ENCODE data around the gene VMAC. TPM values are rescaled to one million over a fixed set of nuclear protein-coding genes. Genes with fewer than 3 reads are reported as not detected.
A peak's percentile ranks its signal among the peaks of the same experiment; 100 is the strongest.

VMAC gene
- total and polyA plus RNA-seq, 9 of the 15 experiments (the other 6 are each of a cell fraction or from before 2014, with no cell fraction given): 0.03 to 3.4 (median 1.1) TPM

DNA sequence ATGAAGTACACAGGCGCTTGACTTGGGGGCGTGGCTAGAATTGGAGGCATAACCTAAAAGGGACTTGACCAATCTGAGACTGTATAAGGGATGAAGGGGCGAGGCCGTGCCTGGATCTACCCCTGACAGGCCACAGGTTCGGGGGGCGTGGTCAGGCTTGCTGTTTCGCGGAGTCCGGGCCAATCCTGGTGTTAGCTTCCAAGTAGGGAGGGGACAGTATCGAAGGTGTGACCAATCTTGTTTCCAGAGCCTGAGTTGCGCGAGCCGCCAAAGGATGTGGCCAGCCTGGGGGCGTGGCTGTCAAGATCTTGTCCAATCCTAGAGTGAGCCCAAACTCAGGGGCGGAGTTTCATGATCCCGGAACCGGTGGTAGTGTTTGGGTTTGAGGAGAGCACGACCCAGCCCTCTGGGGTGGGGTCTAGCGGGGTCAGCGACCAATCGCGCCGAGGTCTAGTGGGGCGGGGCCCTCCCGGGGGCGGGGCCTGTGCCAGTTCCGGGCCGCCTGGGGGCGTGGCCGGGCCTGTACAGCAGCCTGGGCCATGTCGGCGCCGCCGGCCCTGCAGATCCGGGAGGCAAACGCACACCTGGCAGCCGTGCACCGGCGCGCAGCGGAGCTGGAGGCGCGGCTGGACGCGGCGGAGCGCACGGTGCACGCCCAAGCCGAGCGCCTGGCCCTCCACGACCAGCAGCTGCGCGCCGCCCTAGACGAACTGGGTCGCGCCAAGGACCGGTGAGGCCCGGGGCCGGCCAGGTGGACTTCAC is at the start of gene VMAC (continued):
- TF ChIP-seq, protein P1, sequence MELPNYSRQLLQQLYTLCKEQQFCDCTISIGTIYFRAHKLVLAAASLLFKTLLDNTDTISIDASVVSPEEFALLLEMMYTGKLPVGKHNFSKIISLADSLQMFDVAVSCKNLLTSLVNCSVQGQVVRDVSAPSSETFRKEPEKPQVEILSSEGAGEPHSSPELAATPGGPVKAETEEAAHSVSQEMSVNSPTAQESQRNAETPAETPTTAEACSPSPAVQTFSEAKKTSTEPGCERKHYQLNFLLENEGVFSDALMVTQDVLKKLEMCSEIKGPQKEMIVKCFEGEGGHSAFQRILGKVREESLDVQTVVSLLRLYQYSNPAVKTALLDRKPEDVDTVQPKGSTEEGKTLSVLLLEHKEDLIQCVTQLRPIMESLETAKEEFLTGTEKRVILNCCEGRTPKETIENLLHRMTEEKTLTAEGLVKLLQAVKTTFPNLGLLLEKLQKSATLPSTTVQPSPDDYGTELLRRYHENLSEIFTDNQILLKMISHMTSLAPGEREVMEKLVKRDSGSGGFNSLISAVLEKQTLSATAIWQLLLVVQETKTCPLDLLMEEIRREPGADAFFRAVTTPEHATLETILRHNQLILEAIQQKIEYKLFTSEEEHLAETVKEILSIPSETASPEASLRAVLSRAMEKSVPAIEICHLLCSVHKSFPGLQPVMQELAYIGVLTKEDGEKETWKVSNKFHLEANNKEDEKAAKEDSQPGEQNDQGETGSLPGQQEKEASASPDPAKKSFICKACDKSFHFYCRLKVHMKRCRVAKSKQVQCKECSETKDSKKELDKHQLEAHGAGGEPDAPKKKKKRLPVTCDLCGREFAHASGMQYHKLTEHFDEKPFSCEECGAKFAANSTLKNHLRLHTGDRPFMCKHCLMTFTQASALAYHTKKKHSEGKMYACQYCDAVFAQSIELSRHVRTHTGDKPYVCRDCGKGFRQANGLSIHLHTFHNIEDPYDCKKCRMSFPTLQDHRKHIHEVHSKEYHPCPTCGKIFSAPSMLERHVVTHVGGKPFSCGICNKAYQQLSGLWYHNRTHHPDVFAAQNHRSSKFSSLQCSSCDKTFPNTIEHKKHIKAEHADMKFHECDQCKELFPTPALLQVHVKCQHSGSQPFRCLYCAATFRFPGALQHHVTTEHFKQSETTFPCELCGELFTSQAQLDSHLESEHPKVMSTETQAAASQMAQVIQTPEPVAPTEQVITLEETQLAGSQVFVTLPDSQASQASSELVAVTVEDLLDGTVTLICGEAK (IDR thresholded peaks at IDR 0.05): no peak
- TF ChIP-seq, protein P1 (CRISPR knock-in tag; IDR thresholded peaks at IDR 0.05): 0 out of 2 replicates have a peak, but pooled peaks have one; percentile 30
- no peak for TF ChIP-seq THRA (IDR thresholded peaks at IDR 0.05)
- TF ChIP-seq ARHGAP35 (IDR thresholded peaks at IDR 0.05; ENCODE audit: partially characterized antibody): no peak
- TF ChIP-seq ETS2 (tag; IDR thresholded peaks at IDR 0.05; ENCODE audit: borderline replicate concordance, poor library complexity, severe bottlenecking): no peak
- no peak; the same call in 1 of the 2 replicates for TF ChIP-seq TEAD4 (IDR thresholded peaks at IDR 0.05; ENCODE audit: low read length)
- TF ChIP-seq TEAD4 (CRISPR knock-in tag; IDR thresholded peaks at IDR 0.05; ENCODE audit: borderline replicate concordance): no peak
- peak; percentile 80 for TF ChIP-seq POLR2G (IDR thresholded peaks at IDR 0.05; ENCODE audit: low read depth, low read length)
- TF ChIP-seq SP2 (IDR thresholded peaks at IDR 0.05; ENCODE audit: extremely low read depth, low read depth, low read length, poor library complexity, severe bottlenecking): peak; percentile 23
- no peak for TF ChIP-seq GTF2E2 (tag; IDR thresholded peaks at IDR 0.05)
- peak; percentile 93 for TF ChIP-seq SAP30 (IDR thresholded peaks at IDR 0.05; ENCODE audit: borderline replicate concordance, insufficient read depth, low read depth, low read length, poor library complexity, severe bottlenecking)
- TF ChIP-seq ZBED1 (IDR thresholded peaks at IDR 0.05): no peak
- 0 out of 2 replicates have a peak, but pooled peaks have one; percentile 39 for TF ChIP-seq TCF7L2 (IDR thresholded peaks at IDR 0.05; ENCODE audit: low read depth, low read length)
- TF ChIP-seq TAF15 (IDR thresholded peaks at IDR 0.05; ENCODE audit: low read depth, low read length): no peak
- peak; percentile 35 to 43; a peak in 2 of 4 replicates for TF ChIP-seq MAZ (CRISPR knock-in tag; conservative IDR thresholded peaks at IDR 0.05 in 1 of 2, IDR thresholded peaks at IDR 0.05 in 1 of 2)
- 0 out of 2 replicates have a peak, but pooled peaks have one; percentile 51 for TF ChIP-seq KAT7 (CRISPR knock-in tag; IDR thresholded peaks at IDR 0.05; ENCODE audit: borderline replicate concordance)
